Measurements from ENCODE around the gene ECSIT.

ECSIT gene

DNA sequence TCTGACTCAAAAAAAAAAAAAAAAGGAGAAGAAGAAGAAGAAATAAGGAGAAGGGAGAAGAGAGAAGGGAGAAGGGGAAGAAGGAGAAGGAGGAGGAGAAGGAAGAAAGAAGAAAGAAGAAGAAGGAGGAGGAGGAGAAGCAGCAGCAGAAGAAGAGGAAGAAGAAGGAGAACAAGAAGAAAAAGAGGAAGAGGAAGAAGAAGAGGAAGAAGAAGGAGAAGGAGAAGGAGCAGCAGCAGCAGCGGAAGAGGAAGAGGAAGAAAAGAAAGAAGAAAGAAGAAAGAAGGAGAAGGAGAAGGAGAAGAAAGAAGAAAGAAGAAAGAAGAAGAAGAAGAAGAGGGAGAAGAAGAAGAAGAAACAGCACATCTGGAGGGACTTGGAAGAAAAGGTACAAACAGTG, 5.6 kb upstream of the ECSIT start:
- no peak overlapping the region for H3K27ac ChIP-seq
- TF ChIP-seq ZFX (IDR thresholded peaks at IDR 0.05; ENCODE audit: borderline replicate concordance): no peak
- TF ChIP-seq, protein P1, sequence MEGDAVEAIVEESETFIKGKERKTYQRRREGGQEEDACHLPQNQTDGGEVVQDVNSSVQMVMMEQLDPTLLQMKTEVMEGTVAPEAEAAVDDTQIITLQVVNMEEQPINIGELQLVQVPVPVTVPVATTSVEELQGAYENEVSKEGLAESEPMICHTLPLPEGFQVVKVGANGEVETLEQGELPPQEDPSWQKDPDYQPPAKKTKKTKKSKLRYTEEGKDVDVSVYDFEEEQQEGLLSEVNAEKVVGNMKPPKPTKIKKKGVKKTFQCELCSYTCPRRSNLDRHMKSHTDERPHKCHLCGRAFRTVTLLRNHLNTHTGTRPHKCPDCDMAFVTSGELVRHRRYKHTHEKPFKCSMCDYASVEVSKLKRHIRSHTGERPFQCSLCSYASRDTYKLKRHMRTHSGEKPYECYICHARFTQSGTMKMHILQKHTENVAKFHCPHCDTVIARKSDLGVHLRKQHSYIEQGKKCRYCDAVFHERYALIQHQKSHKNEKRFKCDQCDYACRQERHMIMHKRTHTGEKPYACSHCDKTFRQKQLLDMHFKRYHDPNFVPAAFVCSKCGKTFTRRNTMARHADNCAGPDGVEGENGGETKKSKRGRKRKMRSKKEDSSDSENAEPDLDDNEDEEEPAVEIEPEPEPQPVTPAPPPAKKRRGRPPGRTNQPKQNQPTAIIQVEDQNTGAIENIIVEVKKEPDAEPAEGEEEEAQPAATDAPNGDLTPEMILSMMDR (IDR thresholded peaks at IDR 0.05): no peak

DNA sequence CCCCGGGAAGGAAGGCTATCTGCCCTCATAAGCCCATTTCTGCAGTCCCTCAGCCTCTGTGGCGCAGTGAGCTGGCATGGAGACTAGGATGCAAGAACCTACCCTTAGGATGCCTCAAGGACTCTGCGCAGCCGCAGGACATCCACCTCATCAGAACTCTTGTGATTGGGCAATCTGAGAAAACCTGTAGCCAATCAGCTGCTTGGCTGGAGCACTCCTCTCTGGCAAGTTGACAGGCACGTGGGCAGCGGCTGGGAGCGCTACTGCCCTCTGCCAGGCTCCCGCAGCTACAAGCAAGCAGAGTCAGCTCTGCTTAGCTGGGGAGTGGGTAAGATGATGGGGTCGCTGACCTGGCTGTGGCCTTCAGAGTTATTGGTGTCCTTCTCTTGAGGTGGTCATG, 1.5 kb upstream of the ECSIT start:
- no peak for TF ChIP-seq ZFX (IDR thresholded peaks at IDR 0.05; ENCODE audit: borderline replicate concordance)
- TF ChIP-seq, protein P1 (IDR thresholded peaks at IDR 0.05): peak; percentile 83

DNA sequence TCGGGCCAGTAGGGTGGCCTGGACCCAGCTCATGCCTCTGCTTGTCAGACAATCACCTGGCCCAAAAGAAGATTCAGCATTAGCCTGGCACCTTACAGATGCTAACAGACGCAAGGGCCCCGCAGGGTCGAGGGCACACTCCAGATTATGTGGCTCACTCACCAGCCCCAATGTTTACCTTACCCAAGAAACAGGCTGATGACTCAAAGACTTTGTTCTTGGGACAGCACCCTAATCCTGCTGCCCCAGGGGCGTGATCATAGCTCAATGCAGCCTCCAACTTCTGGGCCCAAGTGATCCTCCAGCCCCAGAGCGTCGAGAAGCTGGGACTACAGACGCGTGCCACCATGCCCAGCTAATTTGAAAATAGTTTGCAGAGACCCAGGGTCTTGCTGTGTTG, 9.8 kb downstream of the ECSIT start:
- no peak for TF ChIP-seq ZFX (IDR thresholded peaks at IDR 0.05; ENCODE audit: borderline replicate concordance)
- TF ChIP-seq, protein P1 (IDR thresholded peaks at IDR 0.05): no peak
- no peak overlapping the region for H3K27ac ChIP-seq

More for the DNA sequence above, 1.5 kb upstream of the ECSIT start:
- peak overlapping the region; percentile 93 for H3K27ac ChIP-seq

DNA sequence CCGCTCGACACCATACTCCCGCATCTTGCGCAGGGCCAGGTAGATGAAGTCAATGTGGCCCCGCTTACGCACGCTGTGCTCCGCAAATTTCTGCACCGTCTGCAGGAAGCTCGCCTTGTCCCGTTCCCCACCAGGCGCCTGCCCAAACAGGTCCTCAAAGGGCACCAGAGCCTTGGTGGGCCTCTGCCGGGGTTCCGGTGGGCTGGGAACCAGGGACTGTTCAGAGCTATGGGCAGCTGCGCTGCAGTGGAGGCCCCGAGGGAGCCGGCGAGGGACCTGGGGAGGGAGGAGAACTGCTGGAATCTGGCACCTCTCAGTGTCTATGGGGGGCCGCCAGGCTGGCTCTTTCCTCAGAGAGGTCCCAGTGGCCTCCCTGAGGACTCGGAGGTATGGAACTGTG, 15.0 kb downstream of the ECSIT start:
- no peak overlapping the region for H3K27ac ChIP-seq
- TF ChIP-seq ZFX (IDR thresholded peaks at IDR 0.05; ENCODE audit: borderline replicate concordance): no peak

DNA sequence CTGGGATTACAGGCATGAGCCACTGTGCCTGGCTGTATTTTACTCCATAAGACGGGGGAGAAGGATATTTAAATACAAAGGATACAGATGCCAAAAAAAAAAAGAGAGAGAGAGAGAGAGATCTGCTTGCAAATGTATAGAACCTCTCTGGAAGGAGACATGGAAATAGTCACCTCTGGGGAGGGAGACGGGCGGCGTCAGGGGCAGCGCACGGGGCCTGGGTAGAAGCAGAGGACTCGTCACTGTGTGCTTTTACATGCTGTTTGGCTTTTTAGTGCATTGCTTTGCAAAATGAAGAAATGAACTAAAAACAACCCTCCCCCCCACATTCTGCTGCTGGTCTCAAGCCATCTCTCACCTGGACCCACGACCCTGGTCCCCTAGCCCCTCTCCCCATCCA, 18.5 kb downstream of the ECSIT start:
- no peak overlapping the region for H3K27ac ChIP-seq
- no peak for TF ChIP-seq ZFX (IDR thresholded peaks at IDR 0.05; ENCODE audit: borderline replicate concordance)
- TF ChIP-seq, protein P1 (IDR thresholded peaks at IDR 0.05): no peak

DNA sequence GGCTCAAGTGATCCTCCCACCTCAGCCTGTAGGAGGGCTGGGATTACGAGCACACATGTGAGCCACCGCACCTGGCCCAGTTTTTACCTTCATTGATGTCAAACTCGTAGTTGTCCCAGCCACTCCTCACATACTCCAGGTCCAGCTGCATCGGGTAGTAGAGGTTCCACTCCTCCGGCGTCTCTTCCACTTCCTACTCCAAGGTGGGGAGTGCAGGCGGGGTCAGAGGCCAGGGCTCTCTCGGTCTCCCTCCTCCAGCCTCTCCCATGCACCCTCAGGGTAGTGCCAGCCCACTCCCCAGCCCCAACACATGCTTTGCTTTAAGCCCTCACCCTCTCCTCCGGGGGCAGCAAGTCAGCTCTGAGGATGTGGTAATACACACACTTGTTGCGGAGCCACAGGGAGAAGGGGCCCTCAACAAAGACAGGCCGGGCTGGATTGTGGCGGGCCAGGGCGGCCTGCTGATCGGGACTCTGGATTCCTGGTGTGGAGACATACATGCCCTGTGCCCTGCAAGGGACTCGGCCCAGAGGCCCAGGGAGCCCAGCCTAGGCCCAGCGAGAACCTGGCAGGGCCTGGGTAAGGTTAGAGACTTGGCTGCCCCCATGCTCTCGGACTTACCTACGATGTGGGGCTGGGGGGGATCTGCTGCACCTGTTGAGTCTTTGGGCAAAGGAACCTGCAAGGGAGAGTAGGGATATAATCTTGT, 21.4 kb downstream of the ECSIT start:
- TF ChIP-seq, protein P1 (IDR thresholded peaks at IDR 0.05): no peak
- no peak for TF ChIP-seq ZFX (IDR thresholded peaks at IDR 0.05; ENCODE audit: borderline replicate concordance)
- peak overlapping the region; percentile 96; the same call in 1 of the 2 replicates for H3K27ac ChIP-seq

DNA sequence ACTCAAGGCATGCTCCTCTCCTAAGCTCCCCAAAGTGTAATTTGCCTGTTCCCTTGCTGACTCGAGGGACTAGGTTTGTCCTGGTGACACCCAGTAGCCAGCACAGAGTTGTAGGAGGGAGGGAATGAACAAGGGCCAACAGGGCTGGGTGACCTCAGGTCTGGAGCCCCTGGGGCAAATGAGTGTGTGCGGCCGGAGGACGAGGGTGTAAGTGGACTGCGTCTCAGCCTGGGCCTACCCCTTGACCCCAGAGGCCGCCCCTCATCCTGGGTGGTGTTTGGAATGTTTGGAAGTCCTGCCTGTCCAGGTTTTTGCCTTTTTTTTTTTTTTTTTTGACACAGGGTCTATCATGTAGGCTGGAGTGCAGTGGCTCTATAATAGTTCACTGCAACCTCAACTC, 22.0 kb downstream of the ECSIT start:
- H3K27ac ChIP-seq: peak overlapping the region; percentile 96
- no peak for TF ChIP-seq ZFX (IDR thresholded peaks at IDR 0.05; ENCODE audit: borderline replicate concordance)
- TF ChIP-seq, protein P1 (IDR thresholded peaks at IDR 0.05): no peak
